OCI-LY3 (cell line): Measurements from ENCODE around the gene XYLB.

Experiments used
- EZH2phosphoT487 ChIP-seq: fragments of 200-600 bp; shearing (Covaris generic); IDR thresholded peaks from 2 replicates; pipeline ENCODE4 v1.6.1; 2018; ENCODE audit warnings: antibody characterized with exemption, mixed run types, low read depth
- TF ChIP-seq, protein P1 (sequence below): fragments of 200-600, 300-600 bp; sonication (generic); IDR thresholded peaks from 2 replicates; pipeline ENCODE4 v1.5.1; 2014; ENCODE audit warnings: antibody characterized with exemption, low read length, low read depth

DNA sequence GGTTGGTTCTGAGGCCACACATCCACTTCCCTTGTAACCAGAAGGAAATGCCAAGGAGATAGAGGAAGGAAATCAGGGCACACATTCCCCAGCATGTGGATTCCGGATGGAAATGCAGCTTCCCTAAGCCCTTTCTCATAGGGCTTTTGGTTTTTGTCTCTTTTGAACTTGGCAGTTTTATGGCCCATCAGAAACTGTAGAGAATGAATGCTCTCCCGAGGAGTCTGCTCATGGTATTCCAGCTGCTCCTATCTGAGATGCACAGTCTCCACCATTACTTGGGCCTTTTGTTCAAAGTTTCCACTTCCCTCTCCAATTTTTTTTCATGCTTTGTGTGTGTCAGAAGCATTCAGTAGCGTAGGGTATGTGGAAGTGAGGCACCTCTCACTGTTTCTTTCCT lies 21.2 kb downstream of the XYLB start:
- TF ChIP-seq, protein P1, sequence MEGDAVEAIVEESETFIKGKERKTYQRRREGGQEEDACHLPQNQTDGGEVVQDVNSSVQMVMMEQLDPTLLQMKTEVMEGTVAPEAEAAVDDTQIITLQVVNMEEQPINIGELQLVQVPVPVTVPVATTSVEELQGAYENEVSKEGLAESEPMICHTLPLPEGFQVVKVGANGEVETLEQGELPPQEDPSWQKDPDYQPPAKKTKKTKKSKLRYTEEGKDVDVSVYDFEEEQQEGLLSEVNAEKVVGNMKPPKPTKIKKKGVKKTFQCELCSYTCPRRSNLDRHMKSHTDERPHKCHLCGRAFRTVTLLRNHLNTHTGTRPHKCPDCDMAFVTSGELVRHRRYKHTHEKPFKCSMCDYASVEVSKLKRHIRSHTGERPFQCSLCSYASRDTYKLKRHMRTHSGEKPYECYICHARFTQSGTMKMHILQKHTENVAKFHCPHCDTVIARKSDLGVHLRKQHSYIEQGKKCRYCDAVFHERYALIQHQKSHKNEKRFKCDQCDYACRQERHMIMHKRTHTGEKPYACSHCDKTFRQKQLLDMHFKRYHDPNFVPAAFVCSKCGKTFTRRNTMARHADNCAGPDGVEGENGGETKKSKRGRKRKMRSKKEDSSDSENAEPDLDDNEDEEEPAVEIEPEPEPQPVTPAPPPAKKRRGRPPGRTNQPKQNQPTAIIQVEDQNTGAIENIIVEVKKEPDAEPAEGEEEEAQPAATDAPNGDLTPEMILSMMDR: no peak
- TF ChIP-seq EZH2phosphoT487: no peak
